ENCODE measurements around the gene LIPN. TPM values are rescaled to one million over a fixed set of nuclear protein-coding genes. Genes with fewer than 3 reads are reported as not detected.

Gene LIPN
- total and polyA plus RNA-seq, 4 donors = 0.07 to 0.25 (median 0.09) TPM; not detected in 1

GRCh38 chr10:88793712-88794299, 34.0 kb downstream of the LIPN start:
- Histone ChIP-seq H3K27me3 (ENCODE audit: control insufficient read depth in 4 of 4, insufficient read depth in 4 of 4, low read length in 3 of 4) (no peaks in the 10 kb centered on the region), H3K9me3 (ENCODE audit: control insufficient read depth in 4 of 4, low read length in 3 of 4) (no peaks in the 10 kb centered on the region), H3K27ac (ENCODE audit: low read depth in 1 of 2, low read length in 2 of 2) (no peak overlapping the region), H3K4me3 (ENCODE audit: low read depth in 1 of 3, low read length in 3 of 3) (no peak overlapping the region), H3K36me3 (ENCODE audit: control insufficient read depth in 4 of 4, insufficient read depth in 3 of 4, low read depth in 1 of 4, low read length in 3 of 4) (no peaks in the 10 kb centered on the region), H3K9ac (ENCODE audit: low read depth in 1 of 2, low read length in 2 of 2) (no peak overlapping the region), H3K4me1 (ENCODE audit: control insufficient read depth in 4 of 4, insufficient read depth in 4 of 4, low read length in 3 of 4) (peaks cover 2 to 8% (median 5%) of the 10 kb centered on the region in 4 donors)
- WGBS = 76% methylated on average over 2 of the region's 2 CpGs
- DNase-seq (ENCODE audit: low spot score) = no peak
- TF ChIP-seq HNF4A (conservative IDR thresholded peaks at IDR 0.05) = no peak
- no peak for TF ChIP-seq FOXA2 (IDR thresholded peaks at IDR 0.05)

GRCh38 chr10:88794731-88795130, 34.9 kb downstream of the LIPN start:
- DNase-seq (ENCODE audit: low spot score) = no peak
- Histone ChIP-seq H3K27ac (ENCODE audit: low read depth in 1 of 2, low read length in 2 of 2) (no peak overlapping the region), H3K9ac (ENCODE audit: low read depth in 1 of 2, low read length in 2 of 2) (no peak overlapping the region), H3K4me3 (ENCODE audit: low read depth in 1 of 3, low read length in 3 of 3) (no peak overlapping the region), H3K27me3 (ENCODE audit: control insufficient read depth in 4 of 4, insufficient read depth in 4 of 4, low read length in 3 of 4) (no peaks in the 10 kb centered on the region), H3K4me1 (ENCODE audit: control insufficient read depth in 4 of 4, insufficient read depth in 4 of 4, low read length in 3 of 4) (peaks cover 2 to 8% (median 5%) of the 10 kb centered on the region in 4 donors), H3K36me3 (ENCODE audit: control insufficient read depth in 4 of 4, insufficient read depth in 3 of 4, low read depth in 1 of 4, low read length in 3 of 4) (no peaks in the 10 kb centered on the region), H3K9me3 (ENCODE audit: control insufficient read depth in 4 of 4, low read length in 3 of 4) (no peaks in the 10 kb centered on the region)
- 81% methylated on average over 1 of the region's 1 CpG for WGBS
- no peak for TF ChIP-seq FOXA1 (IDR thresholded peaks at IDR 0.05)
- no peak for TF ChIP-seq ATF3 (IDR thresholded peaks at IDR 0.05)
- TF ChIP-seq EGR1 (IDR thresholded peaks at IDR 0.05; ENCODE audit: low read depth in 2 of 2) = no peak
- TF ChIP-seq JUND (IDR thresholded peaks at IDR 0.05) = no peak

- H3K4me3 ChIP-seq (ENCODE audit: low read depth in 1 of 3, low read length in 3 of 3) = no peak overlapping the region
- DNase-seq (ENCODE audit: low spot score) = no peak
- H3K4me1 ChIP-seq (ENCODE audit: control insufficient read depth in 4 of 4, insufficient read depth in 4 of 4, low read length in 3 of 4) = no peaks in the 10 kb centered on the region
- H3K9me3 ChIP-seq (ENCODE audit: control insufficient read depth in 4 of 4, low read length in 3 of 4) = no peaks in the 10 kb centered on the region
- H3K27ac ChIP-seq (ENCODE audit: low read depth in 1 of 2, low read length in 2 of 2) = no peak overlapping the region
- TF ChIP-seq JUND (IDR thresholded peaks at IDR 0.05) (no peak), SP1 (IDR thresholded peaks at IDR 0.05) (no peak), FOXA1 (IDR thresholded peaks at IDR 0.05) (no peak), RAD21 (IDR thresholded peaks at IDR 0.05) (no peak)
- WGBS = 89% methylated on average over 2 of the region's 2 CpGs
- H3K27me3 ChIP-seq (ENCODE audit: control insufficient read depth in 4 of 4, insufficient read depth in 4 of 4, low read length in 3 of 4) = no peaks in the 10 kb centered on the region
- H3K36me3 ChIP-seq (ENCODE audit: control insufficient read depth in 4 of 4, insufficient read depth in 3 of 4, low read depth in 1 of 4, low read length in 3 of 4) = no peaks in the 10 kb centered on the region
- no peak overlapping the region for H3K9ac ChIP-seq (ENCODE audit: low read depth in 1 of 2, low read length in 2 of 2)
Observed at GRCh38 chr10:88800152-88801125, 40.6 kb downstream of the LIPN start.

GRCh38 chr10:88802523-88803285, 42.9 kb downstream of the LIPN start, which contains the start of gene LIPM:
TSS of gene LIPM (plus strand) at chr10:88802730. CDS start at chr10:88802897, 167 bp downstream.
- no peaks in the 10 kb centered on the region for H3K4me1 ChIP-seq (ENCODE audit: control insufficient read depth in 4 of 4, insufficient read depth in 4 of 4, low read length in 3 of 4)
- H3K9ac ChIP-seq (ENCODE audit: low read depth in 1 of 2, low read length in 2 of 2) = no peak within 1 kb of the TSS
- WGBS = 83% methylated on average over 2 of the region's 2 CpGs
- DNase-seq (ENCODE audit: low spot score) = no peak
- no peaks in the 10 kb centered on the region for H3K9me3 ChIP-seq (ENCODE audit: control insufficient read depth in 4 of 4, low read length in 3 of 4)
- no peak within 1 kb of the TSS for H3K27ac ChIP-seq (ENCODE audit: low read depth in 1 of 2, low read length in 2 of 2)
- H3K27me3 ChIP-seq (ENCODE audit: control insufficient read depth in 4 of 4, insufficient read depth in 4 of 4, low read length in 3 of 4) = no peaks in the 10 kb centered on the region
- H3K4me3 ChIP-seq (ENCODE audit: low read depth in 1 of 3, low read length in 3 of 3) = no peak within 1 kb of the TSS
- no peaks in the 10 kb centered on the region for H3K36me3 ChIP-seq (ENCODE audit: control insufficient read depth in 4 of 4, insufficient read depth in 3 of 4, low read depth in 1 of 4, low read length in 3 of 4)
- no peak for TF ChIP-seq YY1 (IDR thresholded peaks at IDR 0.05)
- no peak for TF ChIP-seq ZBTB33 (IDR thresholded peaks at IDR 0.05)
- no peak for TF ChIP-seq HNF4G (IDR thresholded peaks at IDR 0.05)
- TF ChIP-seq RAD21 (IDR thresholded peaks at IDR 0.05) = no peak
- TF ChIP-seq RXRA (IDR thresholded peaks at IDR 0.05) = no peak
- TF ChIP-seq FOXA2 (IDR thresholded peaks at IDR 0.05) = no peak
- no peak for TF ChIP-seq FOXA1 (IDR thresholded peaks at IDR 0.05)
- TF ChIP-seq SP1 (IDR thresholded peaks at IDR 0.05) = no peak
- TF ChIP-seq NR2F2 (IDR thresholded peaks at IDR 0.05) = no peak
- TF ChIP-seq JUND (IDR thresholded peaks at IDR 0.05) = no peak
- no peak for TF ChIP-seq ATF3 (IDR thresholded peaks at IDR 0.05)
- TF ChIP-seq EGR1 (IDR thresholded peaks at IDR 0.05; ENCODE audit: low read depth in 2 of 2) = no peak
- no peak for TF ChIP-seq TAF1 (conservative IDR thresholded peaks at IDR 0.05)
- no peak for TF ChIP-seq MAX (IDR thresholded peaks at IDR 0.05)
- TF ChIP-seq HNF4A (conservative IDR thresholded peaks at IDR 0.05) = no peak
